ENCODE data around the gene GLI1. TPM values are rescaled to one million over a fixed set of nuclear protein-coding genes. Genes with fewer than 3 reads are reported as not detected.

GLI1 gene
- total RNA-seq, 1 donor from 2014 or later, result 5.8 TPM

DNA sequence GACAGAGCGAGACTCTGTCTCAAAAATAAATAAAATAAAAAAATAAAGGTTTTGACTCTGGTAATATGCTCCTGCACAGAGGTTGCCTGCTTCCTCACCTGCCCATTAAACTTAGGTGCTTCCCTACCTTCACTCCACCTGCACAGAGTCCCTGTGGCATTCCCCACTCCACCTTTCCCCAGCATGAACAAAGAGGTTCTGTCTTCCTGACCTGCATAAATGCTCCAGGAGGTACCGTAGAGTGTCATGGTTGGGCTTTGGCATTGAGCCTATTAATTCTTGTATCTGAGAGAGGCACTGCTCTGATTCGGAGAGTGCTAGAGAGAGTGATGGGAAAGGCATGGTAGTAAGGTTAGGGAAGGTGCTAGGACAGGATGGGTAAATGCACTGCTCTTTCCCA is 13.8 kb downstream of the GLI1 start:
- peaks cover 46% of the 10 kb centered on the region for H3K27me3 ChIP-seq (ENCODE audit: insufficient read depth, low read length)
- Mint-ChIP-seq H3K9me3 (ENCODE audit: unreplicated experiment) (peaks cover 12% of the 10 kb centered on the region), H3K4me1 (ENCODE audit: low read depth, unreplicated experiment) (peaks cover 8% of the 10 kb centered on the region), H3K36me3 (ENCODE audit: low read depth, unreplicated experiment) (peaks cover 10% of the 10 kb centered on the region), H3K27ac (ENCODE audit: unreplicated experiment) (no peak overlapping the region), H3K4me3 (ENCODE audit: unreplicated experiment) (no peak overlapping the region), H3K27me3 (ENCODE audit: low read depth, unreplicated experiment) (peaks cover 73% of the 10 kb centered on the region)
- TF ChIP-seq EZH2 (IDR thresholded peaks at IDR 0.05; ENCODE audit: insufficient read depth, low read length), result no peak
- TF ChIP-seq, protein P1, sequence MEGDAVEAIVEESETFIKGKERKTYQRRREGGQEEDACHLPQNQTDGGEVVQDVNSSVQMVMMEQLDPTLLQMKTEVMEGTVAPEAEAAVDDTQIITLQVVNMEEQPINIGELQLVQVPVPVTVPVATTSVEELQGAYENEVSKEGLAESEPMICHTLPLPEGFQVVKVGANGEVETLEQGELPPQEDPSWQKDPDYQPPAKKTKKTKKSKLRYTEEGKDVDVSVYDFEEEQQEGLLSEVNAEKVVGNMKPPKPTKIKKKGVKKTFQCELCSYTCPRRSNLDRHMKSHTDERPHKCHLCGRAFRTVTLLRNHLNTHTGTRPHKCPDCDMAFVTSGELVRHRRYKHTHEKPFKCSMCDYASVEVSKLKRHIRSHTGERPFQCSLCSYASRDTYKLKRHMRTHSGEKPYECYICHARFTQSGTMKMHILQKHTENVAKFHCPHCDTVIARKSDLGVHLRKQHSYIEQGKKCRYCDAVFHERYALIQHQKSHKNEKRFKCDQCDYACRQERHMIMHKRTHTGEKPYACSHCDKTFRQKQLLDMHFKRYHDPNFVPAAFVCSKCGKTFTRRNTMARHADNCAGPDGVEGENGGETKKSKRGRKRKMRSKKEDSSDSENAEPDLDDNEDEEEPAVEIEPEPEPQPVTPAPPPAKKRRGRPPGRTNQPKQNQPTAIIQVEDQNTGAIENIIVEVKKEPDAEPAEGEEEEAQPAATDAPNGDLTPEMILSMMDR (IDR thresholded peaks at IDR 0.05; ENCODE audit: insufficient read depth, low read depth, low read length), result no peak
- DNase-seq (ENCODE audit: low read depth) (no peak), FAIRE-seq (no peak)
- H3K27ac ChIP-seq (ENCODE audit: low read depth, low read length), result no peak overlapping the region
- no peak overlapping the region for H3K9ac ChIP-seq (ENCODE audit: low read length)
- H3K79me2 ChIP-seq (ENCODE audit: insufficient read depth, low read length), result no peaks in the 10 kb centered on the region
- no peaks in the 10 kb centered on the region for H4K20me1 ChIP-seq (ENCODE audit: insufficient read depth, low read length)
- no peak overlapping the region for H3K4me2 ChIP-seq (ENCODE audit: low read length)
- no peak overlapping the region for H2AFZ ChIP-seq (ENCODE audit: low read depth, low read length)
- peaks cover 9% of the 10 kb centered on the region for H3K4me1 ChIP-seq (ENCODE audit: insufficient read depth, low read length)
- no peaks in the 10 kb centered on the region for H3K9me3 ChIP-seq (ENCODE audit: insufficient read depth, low read depth, low read length)
- no peaks in the 10 kb centered on the region for H3K36me3 ChIP-seq (ENCODE audit: insufficient read depth, low read length)
- no peak overlapping the region for H3K4me3 ChIP-seq (ENCODE audit: insufficient read depth, low read depth, low read length)

DNA sequence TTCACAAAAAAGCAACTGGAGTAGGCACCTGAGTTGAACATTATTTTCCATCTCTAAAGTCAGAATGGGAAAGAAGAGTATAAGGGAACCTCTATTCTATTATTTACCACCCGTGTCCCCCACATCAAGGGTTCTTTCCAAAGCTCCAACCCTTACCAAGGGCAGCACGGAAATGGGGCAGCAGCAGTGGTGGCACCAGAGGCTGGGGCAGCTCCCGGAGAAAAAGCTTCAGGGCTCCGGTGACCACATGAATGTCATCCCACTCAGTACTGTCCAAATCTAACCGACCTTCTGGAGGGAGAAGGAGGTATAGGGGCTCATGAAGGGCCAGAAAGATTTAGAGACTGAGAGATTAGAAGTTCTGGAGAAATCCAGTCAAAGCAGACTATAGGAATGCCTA is 14.3 kb downstream of the GLI1 start:
- no peak overlapping the region for H3K4me3 ChIP-seq (ENCODE audit: insufficient read depth, low read depth, low read length)
- Mint-ChIP-seq H3K9me3 (ENCODE audit: unreplicated experiment) (peaks cover 16% of the 10 kb centered on the region), H3K27ac (ENCODE audit: unreplicated experiment) (no peak overlapping the region), H3K36me3 (ENCODE audit: low read depth, unreplicated experiment) (peaks cover 9% of the 10 kb centered on the region), H3K4me1 (ENCODE audit: low read depth, unreplicated experiment) (peaks cover 12% of the 10 kb centered on the region), H3K4me3 (ENCODE audit: unreplicated experiment) (no peak overlapping the region), H3K27me3 (ENCODE audit: low read depth, unreplicated experiment) (peaks cover 70% of the 10 kb centered on the region)
- no peaks in the 10 kb centered on the region for H3K9me3 ChIP-seq (ENCODE audit: insufficient read depth, low read depth, low read length)
- H3K4me2 ChIP-seq (ENCODE audit: low read length), result no peak overlapping the region
- peaks cover 9% of the 10 kb centered on the region for H3K4me1 ChIP-seq (ENCODE audit: insufficient read depth, low read length)
- no peak for DNase-seq (ENCODE audit: low read depth)
- TF ChIP-seq, protein P1 (IDR thresholded peaks at IDR 0.05; ENCODE audit: insufficient read depth, low read depth, low read length), result no peak
- no peak for TF ChIP-seq EZH2 (IDR thresholded peaks at IDR 0.05; ENCODE audit: insufficient read depth, low read length)
- no peaks in the 10 kb centered on the region for H3K79me2 ChIP-seq (ENCODE audit: insufficient read depth, low read length)
- no peaks in the 10 kb centered on the region for H4K20me1 ChIP-seq (ENCODE audit: insufficient read depth, low read length)
- FAIRE-seq, result no peak
- H2AFZ ChIP-seq (ENCODE audit: low read depth, low read length), result no peak overlapping the region
- no peaks in the 10 kb centered on the region for H3K36me3 ChIP-seq (ENCODE audit: insufficient read depth, low read length)
- peaks cover 46% of the 10 kb centered on the region for H3K27me3 ChIP-seq (ENCODE audit: insufficient read depth, low read length)
- H3K9ac ChIP-seq (ENCODE audit: low read length), result no peak overlapping the region
- H3K27ac ChIP-seq (ENCODE audit: low read depth, low read length), result no peak overlapping the region

DNA sequence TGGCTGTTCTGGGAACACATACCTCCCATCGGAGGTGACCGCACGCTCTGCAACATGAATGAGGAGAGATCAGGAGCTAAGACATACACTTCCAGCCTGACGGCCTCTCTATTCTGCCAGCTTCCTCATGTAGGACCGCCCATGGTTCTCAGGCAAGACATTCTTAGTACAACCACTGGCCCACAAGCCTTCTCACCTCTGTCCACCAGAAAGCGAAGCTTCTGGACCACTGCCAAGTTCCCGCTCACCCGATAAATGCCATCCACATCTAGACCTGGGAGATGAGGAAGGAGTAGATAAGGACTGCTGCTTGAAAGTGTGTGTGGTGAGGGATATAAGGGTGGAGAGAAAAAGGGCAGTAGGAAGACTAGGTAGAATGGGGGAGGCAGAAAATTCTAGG is 14.8 kb downstream of the GLI1 start:
- H3K4me3 ChIP-seq (ENCODE audit: insufficient read depth, low read depth, low read length), result no peak overlapping the region
- peaks cover 9% of the 10 kb centered on the region for H3K4me1 ChIP-seq (ENCODE audit: insufficient read depth, low read length)
- peaks cover 67% of the 10 kb centered on the region for H3K27me3 Mint-ChIP-seq (ENCODE audit: low read depth, unreplicated experiment)
- peak overlapping the region; percentile 30 for H3K4me3 Mint-ChIP-seq (ENCODE audit: unreplicated experiment)
- H3K27ac Mint-ChIP-seq (ENCODE audit: unreplicated experiment), result no peak overlapping the region
- peaks cover 16% of the 10 kb centered on the region for H3K9me3 Mint-ChIP-seq (ENCODE audit: unreplicated experiment)
- TF ChIP-seq EZH2 (IDR thresholded peaks at IDR 0.05; ENCODE audit: insufficient read depth, low read length), result no peak
- TF ChIP-seq, protein P1 (IDR thresholded peaks at IDR 0.05; ENCODE audit: insufficient read depth, low read depth, low read length), result no peak
- H3K4me2 ChIP-seq (ENCODE audit: low read length), result no peak overlapping the region
- DNase-seq (ENCODE audit: low read depth) (no peak), FAIRE-seq (no peak)
- no peak overlapping the region for H3K9ac ChIP-seq (ENCODE audit: low read length)
- H3K79me2 ChIP-seq (ENCODE audit: insufficient read depth, low read length), result no peaks in the 10 kb centered on the region
- no peak overlapping the region for H2AFZ ChIP-seq (ENCODE audit: low read depth, low read length)
- H3K36me3 Mint-ChIP-seq (ENCODE audit: low read depth, unreplicated experiment), result peaks cover 6% of the 10 kb centered on the region
- peaks cover 15% of the 10 kb centered on the region for H3K4me1 Mint-ChIP-seq (ENCODE audit: low read depth, unreplicated experiment)
- no peaks in the 10 kb centered on the region for H3K9me3 ChIP-seq (ENCODE audit: insufficient read depth, low read depth, low read length)
- no peak overlapping the region for H3K27ac ChIP-seq (ENCODE audit: low read depth, low read length)
- H3K36me3 ChIP-seq (ENCODE audit: insufficient read depth, low read length), result no peaks in the 10 kb centered on the region
- peaks cover 46% of the 10 kb centered on the region for H3K27me3 ChIP-seq (ENCODE audit: insufficient read depth, low read length)
- no peaks in the 10 kb centered on the region for H4K20me1 ChIP-seq (ENCODE audit: insufficient read depth, low read length)

Measured in astrocyte (in vitro differentiated cells and primary cell).